Fibroblast of skin of left biceps (primary cell): Measurements from ENCODE around the gene FOXL3.
"Not testable (repeated sequence)": the region's sequence is repeated elsewhere in the genome, so short reads cannot be mapped to it uniquely, and the experiment has no call there.

Source experiments
- DNase-seq, 2 experiments: peaks; one replicate each; pipeline ENCODE4 v3.0.0-alpha.2; 2013; ENCODE audit warnings: low read depth in 2 of 2

FOXL3 gene

GRCh38 chr7:323410-323809, 33.4 kb downstream of the FOXL3 start:
- no peak for DNase-seq

DNA sequence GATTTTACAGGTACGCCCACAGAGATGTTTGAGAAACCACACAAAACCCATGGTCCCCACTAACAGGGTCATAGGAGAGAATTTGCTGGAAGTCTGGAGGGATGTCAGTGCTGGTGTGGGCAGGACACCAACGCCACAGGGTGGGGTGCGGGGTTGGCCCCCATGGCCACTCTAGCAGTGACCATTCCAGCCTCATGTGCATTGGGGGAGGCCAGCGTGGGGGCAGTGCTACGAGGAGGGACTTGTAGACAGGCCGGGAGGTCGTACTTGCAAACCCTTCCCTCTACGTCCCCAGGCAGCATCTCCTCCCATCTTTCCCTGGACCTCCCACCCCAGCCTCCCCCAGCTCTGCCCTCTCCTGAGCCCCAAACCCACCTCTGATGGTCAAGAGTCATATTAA, 34.0 kb downstream of the FOXL3 start:
- DNase-seq = no peak

DNA sequence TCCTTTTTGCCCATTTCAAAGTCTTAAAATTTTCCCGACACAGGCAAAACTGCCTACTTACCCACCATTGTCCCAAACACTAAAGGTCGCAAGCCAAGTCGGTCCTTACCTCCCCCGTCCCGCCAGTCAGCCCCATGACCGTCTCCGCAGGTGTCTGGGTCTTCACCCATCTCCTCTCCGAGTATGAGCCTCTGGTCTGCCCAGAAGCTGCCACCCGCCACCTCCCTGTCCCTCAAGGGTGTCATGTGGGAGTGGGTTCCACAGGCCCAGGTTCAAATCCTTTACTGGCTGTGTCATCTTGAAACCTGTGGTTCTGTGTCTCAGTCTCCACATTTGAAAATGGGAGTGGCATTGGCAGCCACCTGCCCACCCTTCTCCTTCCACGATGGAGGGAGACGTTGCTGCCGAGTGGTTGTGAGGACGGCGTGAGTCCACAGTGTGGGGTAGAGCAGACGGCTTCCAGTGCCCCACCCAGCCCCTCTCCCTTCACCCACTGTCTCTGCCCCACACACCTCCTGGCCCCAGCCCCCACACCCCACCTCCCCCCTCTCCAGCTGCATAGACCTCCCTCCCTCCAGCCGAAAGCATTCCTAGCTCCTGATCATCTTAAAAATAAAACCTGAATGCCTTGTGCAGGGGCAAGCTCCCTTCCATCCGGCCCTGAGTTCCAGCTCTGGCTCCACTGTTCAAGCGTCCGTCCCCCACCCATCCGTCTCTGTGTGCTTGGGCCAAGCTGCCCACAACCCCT, 35.3 kb downstream of the FOXL3 start:
- DNase-seq = no peak

- no peak for DNase-seq
Observed at GRCh38 chr7:325811-326210, 35.8 kb downstream of the FOXL3 start.

GRCh38 chr7:326273-326672, 36.3 kb downstream of the FOXL3 start:
- DNase-seq = no peak

DNA sequence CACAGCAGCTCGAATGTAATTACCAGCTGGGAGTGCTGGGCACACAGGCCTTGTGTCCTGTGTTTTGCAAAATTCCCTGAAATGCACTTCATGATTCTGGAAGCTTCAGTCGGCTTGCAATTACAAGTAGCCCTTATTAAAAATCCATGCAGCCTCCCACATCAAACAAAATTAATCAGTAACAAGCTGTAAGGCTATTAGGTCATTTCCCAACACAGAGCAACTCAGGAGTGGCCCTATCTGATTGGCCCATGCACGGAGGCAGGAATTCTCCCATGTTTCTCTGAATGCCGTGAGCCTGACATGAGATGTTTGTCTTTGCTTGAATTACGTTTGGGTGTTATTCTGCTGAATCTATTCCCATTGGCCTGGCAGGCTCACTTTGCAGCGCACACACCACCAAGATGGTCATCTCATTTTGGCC, 36.9 kb downstream of the FOXL3 start:
- no peak for DNase-seq

GRCh38 chr7:327233-327931, 37.4 kb downstream of the FOXL3 start:
- DNase-seq = no peak

DNA sequence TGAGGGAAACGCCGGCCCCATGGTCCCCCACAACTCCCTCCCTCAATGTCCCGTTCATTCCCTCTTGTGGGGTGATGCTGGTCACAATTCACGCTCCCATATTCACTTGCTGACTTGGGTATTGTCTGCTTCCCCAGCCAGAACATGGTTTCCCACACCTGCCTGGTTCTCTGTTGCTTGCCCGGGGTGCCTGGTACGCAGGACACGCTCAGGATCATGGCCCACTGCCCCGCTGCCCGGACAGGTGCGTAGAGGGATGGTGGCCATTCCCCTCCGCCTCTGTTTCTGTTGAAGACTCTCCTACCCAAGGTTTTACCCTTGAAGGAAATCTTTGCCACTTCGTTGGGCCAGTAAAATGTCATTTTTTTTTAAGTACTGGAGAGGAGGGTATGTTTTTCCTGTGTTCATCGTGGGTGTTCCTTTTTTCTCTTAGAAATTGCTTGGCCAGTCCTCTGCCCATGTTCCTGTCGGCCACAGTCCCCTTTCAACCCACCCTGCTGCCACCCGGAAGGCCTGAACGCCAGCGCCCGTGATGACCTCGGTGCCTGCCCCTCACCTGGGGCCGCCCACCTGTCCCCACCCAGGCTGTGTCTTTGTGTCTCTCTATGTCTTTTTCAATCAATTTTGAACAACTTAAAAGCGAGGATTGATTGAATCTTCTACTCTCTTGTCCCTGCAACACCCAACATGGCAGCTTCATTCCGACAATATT, 38.2 kb downstream of the FOXL3 start:
- DNase-seq = no peak

DNA sequence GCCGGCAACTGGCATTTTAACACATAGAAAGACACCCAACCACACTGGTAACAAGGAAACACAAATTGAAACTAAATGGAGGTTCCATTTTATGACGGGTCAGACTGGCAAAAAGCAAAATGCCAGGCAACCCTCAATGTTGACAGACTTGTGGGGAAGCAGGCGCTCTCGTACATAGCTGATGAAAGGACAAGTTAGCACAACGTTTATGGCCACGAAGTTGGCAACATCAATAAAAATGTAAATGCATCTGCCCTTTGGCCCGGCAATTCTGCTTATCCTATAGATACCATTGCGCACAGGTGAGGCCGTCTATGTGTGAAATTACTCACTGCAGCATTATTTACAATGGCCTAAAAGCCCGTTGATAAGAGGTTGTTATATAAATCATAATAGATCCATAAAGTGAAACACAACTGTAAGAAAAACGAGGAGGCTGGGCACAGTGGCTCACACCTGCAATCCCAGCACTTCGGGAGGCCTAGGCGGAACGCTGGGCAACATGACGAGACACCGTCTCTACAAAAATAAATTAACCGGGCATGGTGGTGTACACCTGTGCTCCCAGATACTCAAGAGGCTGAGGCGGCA, 39.8 kb downstream of the FOXL3 start:
- DNase-seq = no peak

GRCh38 chr7:330511-331230, 40.7 kb downstream of the FOXL3 start:
- DNase-seq = no peak

DNA sequence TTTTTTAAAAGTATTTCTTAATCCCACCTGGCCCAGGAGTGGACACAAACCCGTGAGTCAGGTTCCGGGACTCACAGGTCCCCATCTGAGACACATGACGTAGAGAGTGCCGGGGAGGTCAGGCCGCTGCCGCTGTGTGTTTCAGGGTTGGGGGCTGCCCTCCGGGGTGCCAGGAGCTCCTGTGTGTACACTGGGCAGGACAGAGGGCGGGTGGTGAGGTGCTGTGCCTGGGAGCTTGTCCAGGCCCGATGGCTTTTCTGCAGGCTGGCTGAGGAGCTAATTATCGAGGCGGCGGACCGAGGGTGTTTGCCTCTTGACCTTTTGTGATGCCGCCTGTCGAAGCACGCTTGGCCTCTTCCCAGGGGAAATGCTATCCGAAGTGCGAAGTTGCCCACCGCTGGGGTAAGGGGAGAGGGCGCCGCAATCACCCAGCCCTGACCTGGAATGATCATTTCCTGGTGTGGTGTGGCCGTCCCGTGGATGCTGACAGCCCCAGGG, 42.1 kb downstream of the FOXL3 start:
- DNase-seq = no peak

DNA sequence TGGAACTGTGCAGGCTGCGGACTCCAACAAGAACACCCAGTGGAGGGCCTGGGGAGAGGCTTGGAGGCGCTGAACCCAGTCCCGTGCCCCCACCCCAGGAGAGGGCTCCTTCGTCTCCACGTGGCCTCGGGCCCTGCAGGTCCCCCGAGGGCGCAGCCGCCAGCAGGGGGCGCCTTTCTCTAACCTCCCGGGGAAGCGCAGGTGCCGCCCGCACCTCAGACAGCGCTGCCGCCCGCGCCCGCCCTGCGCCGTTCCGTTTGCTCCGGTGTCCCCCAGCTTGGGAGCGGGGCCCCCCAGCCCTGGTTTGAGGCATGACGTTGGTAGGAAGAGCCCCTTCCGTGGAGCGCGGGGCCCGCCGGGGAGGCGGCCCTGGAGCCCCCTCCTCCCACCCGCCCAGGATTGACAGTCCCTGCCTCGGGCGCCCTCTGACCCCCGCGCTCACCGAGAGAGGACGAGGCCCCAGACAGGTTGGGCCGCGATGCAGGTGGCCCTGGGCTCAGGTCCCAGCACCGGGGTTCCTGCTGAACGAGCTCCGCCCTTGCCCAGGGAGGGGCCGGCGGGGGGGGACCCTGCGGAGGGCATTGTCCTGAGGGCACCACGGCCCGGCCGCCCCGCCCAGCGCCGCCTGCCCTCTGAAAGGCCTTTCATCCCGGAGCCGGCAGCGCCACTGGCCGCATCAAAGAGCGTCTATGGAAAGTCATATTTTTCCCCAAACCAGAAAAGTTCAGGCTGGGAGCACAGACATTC, 42.8 kb downstream of the FOXL3 start:
- DNase-seq = no peak

DNA sequence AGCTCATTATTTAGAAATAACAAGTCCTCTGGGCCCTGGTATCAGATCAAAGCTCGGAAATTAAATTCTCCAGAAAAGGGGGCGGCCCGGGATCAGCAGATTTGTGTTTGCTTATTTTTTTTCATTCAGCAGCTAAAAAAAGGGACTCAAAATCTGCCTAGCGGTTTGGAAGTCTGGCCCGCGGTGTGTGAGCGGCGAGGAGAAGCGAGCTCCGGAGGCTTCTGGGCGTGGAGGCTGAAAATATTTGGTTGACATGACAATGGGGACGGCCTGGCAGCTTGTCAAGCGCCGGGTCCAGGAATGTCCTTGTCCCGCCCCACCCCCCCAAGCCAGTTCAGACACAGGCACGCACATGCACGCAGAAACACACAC, 43.4 kb downstream of the FOXL3 start:
- DNase-seq = no peak

DNA sequence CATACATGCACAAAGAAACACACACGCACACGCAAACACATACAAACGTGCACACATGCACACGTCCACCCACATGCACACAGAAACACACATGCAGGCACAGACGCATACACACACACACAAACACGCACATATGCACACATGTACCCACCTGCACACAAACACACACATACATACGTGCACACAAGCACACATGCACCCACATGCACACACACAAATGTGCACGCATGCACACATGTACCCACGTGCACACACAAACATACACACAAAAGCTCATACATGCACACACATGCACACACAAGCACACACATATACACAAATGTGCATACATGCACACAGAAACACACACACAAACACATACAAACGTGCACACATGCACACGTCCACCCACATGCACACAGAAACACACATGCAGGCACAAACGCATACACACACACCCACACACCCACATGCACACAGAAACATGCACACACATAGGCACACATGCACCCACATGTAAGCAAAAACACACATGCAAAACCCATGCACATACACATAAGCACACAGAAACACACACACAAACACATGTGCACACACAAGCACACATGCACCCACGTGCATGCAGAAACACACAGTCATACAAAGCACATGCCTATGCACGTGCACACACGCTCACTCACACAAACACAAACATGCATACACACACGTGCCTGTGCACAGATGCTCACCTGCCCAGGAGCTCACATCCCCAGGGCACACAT, 44.8 kb downstream of the FOXL3 start:
- DNase-seq = no peak

- no peak for DNase-seq
Observed at GRCh38 chr7:335358-336148, 45.6 kb downstream of the FOXL3 start.

DNA sequence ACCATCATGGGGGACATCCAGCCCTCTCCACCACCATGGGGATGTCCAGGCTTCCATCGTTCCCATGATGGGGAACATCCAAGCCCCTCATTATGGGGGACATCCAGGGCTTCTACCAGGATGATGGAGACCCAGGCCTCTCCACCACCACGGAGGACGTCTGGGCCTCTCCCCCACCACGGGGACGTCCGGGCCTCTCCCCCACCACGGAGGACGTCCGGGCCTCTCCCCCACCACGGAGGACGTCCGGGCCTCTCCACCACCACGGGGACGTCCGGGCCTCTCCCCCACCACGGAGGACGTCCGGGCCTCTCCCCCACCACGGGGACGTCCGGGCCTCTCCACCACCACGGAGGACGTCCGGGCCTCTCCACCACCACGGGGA, 46.2 kb downstream of the FOXL3 start:
- DNase-seq = not testable (repeated sequence)

- DNase-seq = no peak
Observed at GRCh38 chr7:336810-337566, 47.0 kb downstream of the FOXL3 start.

DNA sequence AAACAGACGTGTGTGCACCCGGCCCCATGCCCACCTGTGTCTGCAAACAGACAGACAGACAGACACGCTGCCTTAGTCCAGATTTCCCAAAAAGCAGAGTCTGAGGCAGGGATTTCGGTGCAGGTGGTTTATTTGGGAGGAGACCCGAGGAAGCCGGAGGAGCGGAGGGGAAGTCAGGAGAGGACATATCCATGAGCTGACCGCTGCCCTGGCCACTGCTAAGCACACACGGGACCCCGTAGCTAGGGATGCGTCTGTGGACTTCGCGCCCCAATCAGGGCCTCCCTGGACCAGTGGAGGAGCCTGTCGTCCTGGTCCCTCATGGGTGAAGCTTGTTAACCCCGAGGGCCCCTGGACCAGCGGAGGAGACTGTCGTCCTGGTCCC, 47.6 kb downstream of the FOXL3 start:
- no peak for DNase-seq
